HG03432 (cell line): ENCODE measurements around the gene AHRR.
A peak's percentile ranks its signal among the peaks of the same experiment; 100 is the strongest.
"Not testable (repeated sequence)": the region's sequence is repeated elsewhere in the genome, so short reads cannot be mapped to it uniquely, and the experiment has no call there.

ENCODE experiments used
- ATAC-seq: cut with Tn5 transposase; IDR thresholded peaks from one replicate; pipeline ENCODE4 v1.9.1; 2021; ENCODE audit warnings: mild to moderate bottlenecking, moderate library complexity; ENCODE audit not compliant: unreplicated experiment

Gene AHRR

GRCh38 chr5:321230-321725 is at the start of gene AHRR:
TSS of gene AHRR (plus strand) at chr5:321714. CDS start at chr5:343903, 22,189 bp downstream.
- peak; percentile 49 for ATAC-seq

DNA sequence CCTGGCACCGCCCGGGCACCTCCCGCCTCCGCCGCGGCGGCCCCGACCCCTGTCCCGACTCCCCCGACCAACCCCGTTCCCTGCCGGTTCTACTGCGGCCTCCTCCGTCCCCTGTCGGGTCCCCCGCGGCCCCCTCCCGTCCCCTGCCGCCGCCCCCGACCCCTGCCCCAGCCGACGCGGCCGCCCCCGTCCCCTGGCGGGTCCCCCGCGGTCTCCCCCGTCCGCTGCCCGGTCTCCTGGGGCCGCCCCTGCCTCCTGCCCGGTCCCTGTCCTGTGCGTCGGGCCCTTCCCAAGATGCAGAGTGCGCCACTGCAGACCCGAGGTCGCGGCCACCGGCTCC is 49.7 kb upstream of the AHRR start:
- not testable (repeated sequence) for ATAC-seq

DNA sequence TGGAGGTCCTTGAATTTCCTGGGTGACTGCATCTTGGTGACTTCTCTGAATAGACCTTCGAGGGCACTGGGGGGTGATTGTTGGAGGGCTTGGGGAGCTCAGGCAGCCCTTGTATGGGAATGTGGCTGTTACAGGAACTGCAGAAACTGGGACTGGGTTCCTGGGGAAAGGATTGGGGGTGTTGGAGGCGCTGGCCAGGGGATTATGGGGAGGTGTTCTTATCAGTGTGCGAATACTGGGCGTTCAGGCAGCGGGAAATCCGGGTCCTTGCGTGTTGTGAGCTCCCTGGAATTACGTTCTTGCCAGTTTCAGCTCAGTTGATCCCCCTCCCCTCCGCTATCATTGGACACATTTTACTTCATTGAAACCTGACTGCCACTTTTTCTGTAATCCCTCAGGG is 48.4 kb upstream of the AHRR start:
- not testable (repeated sequence) for ATAC-seq

DNA sequence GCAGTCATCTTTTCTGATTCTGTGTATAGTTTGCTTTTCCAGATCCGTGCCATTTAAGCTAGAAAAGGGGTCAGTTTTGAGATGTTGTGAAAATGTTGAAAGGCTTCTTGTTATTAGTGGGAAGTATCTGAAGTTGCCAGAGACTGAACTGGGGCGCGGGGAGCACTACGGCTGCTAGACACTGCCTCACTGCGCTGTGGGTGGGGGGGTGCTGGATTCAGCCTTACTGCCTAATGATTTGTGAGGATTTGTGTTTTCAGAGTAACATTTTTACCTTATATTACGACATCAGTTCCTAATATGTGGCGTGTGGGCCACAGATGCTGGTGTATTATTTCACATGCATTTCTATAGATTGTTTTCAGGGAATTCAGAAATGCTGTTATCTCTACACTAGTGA is 48.0 kb upstream of the AHRR start:
- not testable (repeated sequence) for ATAC-seq

DNA sequence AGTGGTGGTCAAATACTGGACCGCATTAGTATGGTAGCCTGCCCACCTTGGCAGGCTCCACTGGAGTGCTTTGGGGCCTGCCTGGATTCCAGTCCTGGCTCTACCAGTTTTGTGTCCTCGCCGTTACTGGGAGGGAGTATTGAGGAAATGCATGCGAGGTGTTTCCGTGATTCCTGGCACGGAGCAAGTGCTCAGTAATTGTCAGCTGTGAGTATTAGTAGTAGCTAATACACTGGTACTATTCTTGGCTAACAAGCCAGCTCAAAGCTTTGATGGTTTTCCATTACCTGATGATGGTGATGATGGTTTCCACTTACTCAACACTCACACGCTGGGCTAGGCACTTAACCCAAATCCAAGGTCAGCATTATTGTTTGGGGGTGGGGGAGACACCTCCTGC is 47.2 kb upstream of the AHRR start:
- ATAC-seq = not testable (repeated sequence)

DNA sequence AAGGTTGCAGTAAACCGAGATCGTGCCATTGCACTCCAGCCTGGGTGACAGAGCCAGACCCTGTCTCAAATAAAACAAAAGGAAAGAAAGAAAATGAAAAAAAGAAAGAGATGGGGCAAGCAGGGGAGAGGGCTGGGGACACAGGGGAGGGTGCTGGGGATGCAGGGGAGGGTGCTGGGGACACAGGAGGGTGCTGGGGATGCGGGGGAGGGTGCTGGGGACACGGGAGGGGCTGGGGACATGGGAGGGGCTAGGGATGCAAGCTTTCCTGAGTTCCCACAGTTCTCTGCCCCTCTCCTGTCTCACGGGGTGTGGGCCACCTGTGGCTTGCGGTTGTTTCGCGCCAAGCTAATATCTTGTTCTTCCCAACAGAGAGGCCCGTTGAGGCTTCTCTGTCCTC is 42.9 kb upstream of the AHRR start:
- ATAC-seq = no peak

- ATAC-seq = not testable (repeated sequence)
Measured at GRCh38 chr5:279051-279665, 42.4 kb upstream of the AHRR start.

GRCh38 chr5:285991-286557 is 35.4 kb upstream of the AHRR start:
- ATAC-seq = no peak

- ATAC-seq = not testable (repeated sequence)
Measured at GRCh38 chr5:290200-290599, 31.3 kb upstream of the AHRR start.

DNA sequence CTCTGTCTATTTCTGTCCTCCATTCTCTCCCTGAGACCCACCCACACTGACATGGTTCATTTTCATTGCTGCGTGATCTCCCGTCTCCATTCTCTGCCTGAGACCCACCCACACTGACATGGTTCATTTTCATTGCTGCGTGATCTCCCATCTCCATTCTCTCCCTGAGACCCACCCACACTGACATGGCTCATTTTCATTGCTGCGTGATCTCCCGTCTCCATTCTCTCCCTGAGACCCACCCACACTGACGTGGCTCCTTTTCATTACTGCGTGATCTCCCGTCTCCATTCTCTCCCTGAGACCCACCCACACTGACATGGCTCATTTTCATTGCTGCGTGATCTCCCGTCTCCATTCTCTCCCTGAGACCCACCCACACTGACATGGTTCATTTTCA is 30.2 kb upstream of the AHRR start:
- not testable (repeated sequence) for ATAC-seq

DNA sequence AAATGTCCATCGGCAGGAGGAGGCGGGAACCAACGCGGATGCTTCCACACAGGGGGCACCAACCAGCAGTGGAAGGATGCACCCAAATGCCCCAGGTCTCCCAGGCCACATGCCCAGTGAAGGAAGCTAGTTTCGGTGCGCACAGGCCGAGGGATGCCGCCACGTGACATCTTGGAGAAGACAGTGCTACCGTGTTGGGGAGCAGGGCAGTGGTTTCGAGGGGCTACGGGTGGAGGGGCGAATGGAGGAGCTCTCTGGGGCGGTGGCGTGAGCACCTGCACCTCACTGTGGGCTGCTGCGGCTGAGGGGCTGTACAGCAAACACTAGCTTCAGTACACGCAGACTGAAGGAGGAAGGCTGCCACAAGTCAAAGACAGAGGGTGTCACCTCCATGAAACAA is 26.7 kb upstream of the AHRR start:
- not testable (repeated sequence) for ATAC-seq

DNA sequence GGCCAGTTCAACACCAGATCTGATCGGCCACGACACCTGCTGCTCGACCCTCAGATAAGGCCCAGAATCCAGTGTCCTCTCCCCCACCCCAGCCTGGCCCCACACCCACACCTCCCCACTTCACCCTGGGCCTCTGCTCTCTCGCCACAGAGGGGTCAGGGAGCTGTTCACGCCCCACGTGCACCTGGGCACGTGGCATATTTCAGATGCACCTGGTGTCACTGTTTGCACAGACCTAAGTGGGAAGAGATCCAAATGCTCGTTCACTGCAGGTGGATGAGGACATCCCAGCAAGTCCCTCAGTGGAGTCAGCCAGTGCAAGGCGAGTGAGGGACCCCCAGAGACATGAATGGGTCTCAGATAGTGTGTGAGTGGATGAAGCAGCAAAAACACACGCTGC is 25.3 kb upstream of the AHRR start:
- not testable (repeated sequence) for ATAC-seq

- ATAC-seq = not testable (repeated sequence)
Measured at GRCh38 chr5:296954-297353, 24.6 kb upstream of the AHRR start.

GRCh38 chr5:297448-297847 is 24.1 kb upstream of the AHRR start:
- ATAC-seq = not testable (repeated sequence)

DNA sequence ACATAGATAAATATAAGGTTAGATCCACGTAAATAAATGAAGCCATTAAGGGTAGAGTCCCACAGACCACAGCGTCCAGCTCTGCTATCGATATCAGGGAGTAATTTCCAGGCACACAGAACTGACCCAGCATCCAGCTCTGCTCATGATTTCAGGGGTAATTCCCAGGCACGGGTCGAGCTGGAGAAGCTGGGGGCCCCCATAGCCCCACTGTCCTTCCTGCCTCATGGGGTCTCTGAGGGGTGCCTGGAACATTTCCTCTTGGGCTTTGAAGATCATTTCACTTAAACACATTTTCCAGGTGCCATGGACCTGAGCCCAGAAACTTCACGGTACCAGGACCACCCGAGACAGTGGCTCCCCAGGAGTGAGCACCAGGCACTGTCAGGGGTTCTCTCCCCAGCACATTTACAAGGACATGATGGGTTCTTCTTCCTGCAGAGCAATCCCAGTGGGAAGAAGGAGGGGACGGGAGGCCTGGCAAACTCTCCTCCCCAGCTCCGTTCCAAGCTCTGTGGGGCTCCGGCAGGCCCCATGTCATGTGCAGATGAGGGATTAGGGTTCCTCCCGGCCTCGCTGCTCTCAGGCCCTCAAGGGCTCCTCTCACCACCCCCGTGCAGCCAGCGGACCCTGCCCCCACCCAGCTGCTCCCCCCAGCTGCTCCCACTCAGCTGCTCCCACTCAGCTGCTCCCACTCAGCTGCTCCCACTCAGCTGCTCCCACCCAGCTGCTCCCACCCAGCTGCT is 23.4 kb upstream of the AHRR start:
- ATAC-seq = not testable (repeated sequence)

GRCh38 chr5:298737-299125 is 22.8 kb upstream of the AHRR start:
- no peak for ATAC-seq

- not testable (repeated sequence) for ATAC-seq
Measured at GRCh38 chr5:299921-300320, 21.6 kb upstream of the AHRR start.

DNA sequence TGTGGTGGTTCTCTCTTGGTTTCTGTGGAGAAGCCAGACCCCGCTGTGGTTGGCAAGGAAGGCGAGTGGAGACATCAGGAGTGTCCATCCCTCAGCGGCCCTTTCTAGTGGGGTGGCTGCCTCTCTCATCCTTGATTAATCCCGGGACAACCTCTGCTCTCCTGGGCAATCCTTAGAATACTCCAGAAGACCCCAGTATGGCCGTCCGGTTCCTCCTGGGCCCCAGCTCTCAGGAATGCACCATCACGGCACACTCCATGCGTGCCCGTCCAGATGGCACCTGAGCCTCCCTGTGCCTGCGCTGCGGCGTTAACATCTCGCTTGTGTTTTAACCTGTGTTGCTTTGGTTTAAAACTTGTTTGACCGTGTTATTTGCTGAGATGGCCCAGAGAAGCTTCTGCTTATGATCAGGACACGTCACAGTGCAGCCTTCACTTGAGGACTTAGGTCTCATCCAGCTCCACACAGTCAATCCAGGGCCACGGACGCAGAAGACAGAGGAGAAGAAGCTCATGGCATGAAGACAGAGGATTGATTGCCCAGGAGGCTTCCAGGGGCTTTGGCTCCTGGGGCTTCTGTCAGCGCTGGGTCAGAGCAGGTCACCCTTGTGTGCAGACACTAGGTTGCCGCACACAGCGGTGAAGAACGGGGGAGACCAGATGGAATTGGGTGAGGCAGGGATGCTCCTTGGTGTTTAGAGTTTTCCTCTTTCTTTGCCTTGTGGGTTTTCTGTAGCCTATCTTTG is 20.7 kb upstream of the AHRR start:
- ATAC-seq = not testable (repeated sequence)

GRCh38 chr5:302416-302815 is 19.1 kb upstream of the AHRR start:
- ATAC-seq = not testable (repeated sequence)

DNA sequence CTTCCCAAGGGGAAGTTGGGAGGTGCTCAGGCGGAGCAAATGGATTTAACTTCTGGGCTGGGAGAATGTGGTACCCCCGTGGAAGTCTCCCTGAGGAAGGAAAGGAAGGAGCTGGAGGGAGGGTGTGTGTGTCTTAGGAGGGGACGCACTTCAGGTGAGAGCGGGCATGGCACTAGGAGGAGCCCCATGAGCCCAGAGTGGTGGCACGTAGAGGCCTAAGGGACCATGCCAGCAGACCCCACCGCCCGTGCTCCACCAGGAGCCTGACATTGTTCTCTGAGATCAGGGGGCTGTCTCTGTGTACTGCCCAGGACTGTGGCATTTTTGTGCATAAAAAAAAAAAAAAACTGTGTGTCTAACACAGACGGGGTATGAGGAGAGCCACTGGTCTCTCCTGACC is 18.5 kb upstream of the AHRR start:
- ATAC-seq = no peak

DNA sequence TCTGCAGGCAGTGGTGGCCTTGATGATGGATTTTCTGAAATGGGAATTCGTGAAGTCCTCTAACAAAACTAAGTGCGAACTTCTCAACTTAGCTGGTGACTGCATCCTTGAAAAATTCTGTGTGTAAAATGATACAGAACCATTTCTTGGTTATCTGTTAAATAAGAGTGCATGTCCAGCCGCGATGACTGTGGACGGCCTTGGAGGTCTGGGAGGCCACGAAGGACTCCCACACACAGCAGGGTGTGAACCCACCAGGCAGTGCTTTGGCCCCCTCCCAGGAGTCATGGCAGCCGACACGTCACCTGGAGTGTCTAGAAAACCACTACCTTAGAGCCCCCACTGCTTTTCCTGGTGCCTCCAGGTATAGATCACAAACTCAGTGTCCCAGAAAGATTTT is 17.8 kb upstream of the AHRR start:
- ATAC-seq = not testable (repeated sequence)
